H1 (cell line): Measurements from ENCODE around the gene NFKB1. TPM values are rescaled to one million over a fixed set of nuclear protein-coding genes. Genes with fewer than 3 reads are reported as not detected.

ENCODE experiments used
- CTCF ChIA-PET: fragments of 300-600 bp; sonication (Branson Sonifier 250); formaldehyde crosslinking; loops from one replicate; lab custom pipeline; 2021; ENCODE audit not compliant: partially characterized antibody; lab: Charles Lee
- POLR2A ChIA-PET: fragments of 300-600 bp; sonication (Branson Sonifier 250); formaldehyde crosslinking; loops from one replicate; lab custom pipeline; 2021; ENCODE audit warnings: inconsistent platforms; ENCODE audit not compliant: partially characterized antibody; lab: Charles Lee
- DNase-seq, 2 experiments: peaks; one replicate each; pipeline versions ENCODE4 v3.0.0 to v3.0.0-alpha.2; 2010 to 2022; ENCODE audit warnings: low spot score in 2 of 2, low read depth in 1 of 2, mixed read lengths in 1 of 2
- FAIRE-seq: peaks from 2 replicates; lab custom pipeline; 2011; peaks lifted over from hg19 to GRCh38; lab: Jason Lieb, UNC
- H2AFZ ChIP-seq: 2 replicates; pipeline ENCODE4 v1.8.1; 2012; ENCODE audit warnings: low read length, inconsistent platforms
- H2AK5ac ChIP-seq: 2 replicates; pipeline ENCODE4 v1.6.1; 2013; ENCODE audit warnings: low read depth, low read length
- H2BK120ac ChIP-seq: replicated peaks from 2 replicates; pipeline ENCODE3; 2013; ENCODE audit warnings: low read depth, low read length, inconsistent platforms
- H2BK12ac ChIP-seq: 2 replicates; pipeline ENCODE4 v1.6.1; 2013; ENCODE audit warnings: low read depth, low read length
- H2BK15ac ChIP-seq: 2 replicates; pipeline ENCODE4 v1.6.1; 2013; ENCODE audit warnings: low read length
- H2BK20ac ChIP-seq: 2 replicates; pipeline ENCODE4 v1.6.1; 2013; ENCODE audit warnings: low read length
- H2BK5ac ChIP-seq: 2 replicates; pipeline ENCODE4 v1.6.1; 2013; ENCODE audit warnings: low read depth, low read length
- H3K14ac ChIP-seq: 2 replicates; pipeline ENCODE4 v1.6.1; 2013; ENCODE audit warnings: inconsistent platforms; ENCODE audit not compliant: insufficient read length
- H3K18ac ChIP-seq: 2 replicates; pipeline ENCODE4 v1.6.1; 2013; ENCODE audit warnings: low read length; ENCODE audit errors: extremely low read depth
- H3K23ac ChIP-seq: 2 replicates; pipeline ENCODE4 v1.6.1; 2013; ENCODE audit warnings: inconsistent platforms; ENCODE audit not compliant: insufficient read length
- H3K23me2 ChIP-seq: 2 replicates; pipeline ENCODE4 v1.6.1; 2013; ENCODE audit warnings: low read depth, low read length
- H3K27ac ChIP-seq: 2 replicates; pipeline ENCODE4 v1.6.1; 2011; ENCODE audit warnings: low read depth, low read length, inconsistent platforms
- H3K27me3 ChIP-seq, 4 experiments: replicated peaks in 1 of 4; 1 replicate in 1 of 4; 2 replicates in 3 of 4; pipeline versions ENCODE4 v1.6.1 to v1.8.1; 2011 to 2013; ENCODE audit warnings: low read length in 3 of 4, mild to moderate bottlenecking in 3 of 4, inconsistent platforms in 2 of 4, mixed read lengths in 2 of 4, moderate library complexity in 1 of 4; ENCODE audit not compliant: control insufficient read depth in 3 of 4, insufficient read depth in 3 of 4; ENCODE audit errors: extremely low read depth in 1 of 4
- H3K36me3 ChIP-seq, 4 experiments: 2 replicates each; pipeline versions ENCODE4 v1.6.1 to v1.8.1; 2011 to 2013; ENCODE audit warnings: mild to moderate bottlenecking in 4 of 4, low read length in 3 of 4, moderate library complexity in 2 of 4, control low read depth in 1 of 4, inconsistent platforms in 1 of 4; ENCODE audit not compliant: insufficient read depth in 4 of 4, control insufficient read depth in 2 of 4
- H3K4ac ChIP-seq: replicated peaks from 2 replicates; pipeline ENCODE3; 2013; ENCODE audit warnings: low read length, low read depth, mixed read lengths, inconsistent platforms; ENCODE audit not compliant: insufficient read length
- H3K4me1 ChIP-seq, 4 experiments: replicated peaks in 1 of 4; 1 replicate in 1 of 4; 2 replicates in 3 of 4; pipeline versions ENCODE4 v1.6.1 to v1.8.1; 2011 to 2013; ENCODE audit warnings: low read length in 3 of 4, inconsistent platforms in 2 of 4, mixed read lengths in 1 of 4; ENCODE audit not compliant: insufficient read depth in 4 of 4, control insufficient read depth in 3 of 4
- H3K4me2 ChIP-seq, 2 experiments: 2 replicates each; pipeline versions ENCODE4 v1.6.1 to v1.8.1; 2011 to 2013; ENCODE audit warnings: low read depth in 2 of 2, low read length in 2 of 2, control low read depth in 1 of 2, inconsistent platforms in 1 of 2, mild to moderate bottlenecking in 1 of 2; ENCODE audit not compliant: insufficient read depth in 1 of 2
- H3K4me3 ChIP-seq, 4 experiments: fragments of 200-600, 300-600 bp in 1 of 4; sonication (generic), shearing (Covaris generic), sonication (Bioruptor Twin) in 1 of 4; 2 replicates each; pipeline versions ENCODE4 v1.5.1 to v1.8.1; 2011 to 2016; ENCODE audit warnings: low read length in 4 of 4, low read depth in 3 of 4, control low read depth in 2 of 4, inconsistent platforms in 2 of 4, mild to moderate bottlenecking in 2 of 4, mixed read lengths in 1 of 4, moderate library complexity in 1 of 4; ENCODE audit not compliant: insufficient read depth in 2 of 4; ENCODE audit errors: extremely low read depth in 1 of 4
- H3K56ac ChIP-seq: replicated peaks from 2 replicates; pipeline ENCODE3; 2013; ENCODE audit warnings: low read depth, mild to moderate bottlenecking, mixed read lengths, low read length, inconsistent platforms; ENCODE audit not compliant: insufficient read length
- H3K79me1 ChIP-seq: 2 replicates; pipeline ENCODE4 v1.6.1; 2013; ENCODE audit warnings: low read depth, low read length, control low read depth
- H3K79me2 ChIP-seq, 2 experiments: 2 replicates each; pipeline versions ENCODE4 v1.6.1 to v1.8.1; 2012 to 2013; ENCODE audit warnings: low read length in 2 of 2, mild to moderate bottlenecking in 2 of 2, inconsistent platforms in 1 of 2; ENCODE audit not compliant: insufficient read depth in 2 of 2, control insufficient read depth in 1 of 2
- H3K9ac ChIP-seq, 4 experiments: replicated peaks in 1 of 4; 1 replicate in 1 of 4; 2 replicates in 3 of 4; pipeline versions ENCODE4 v1.6.1 to v1.8.1; 2011 to 2013; ENCODE audit warnings: low read depth in 3 of 4, low read length in 3 of 4, control low read depth in 2 of 4, mild to moderate bottlenecking in 2 of 4, moderate library complexity in 2 of 4, inconsistent platforms in 1 of 4; ENCODE audit errors: extremely low read depth in 1 of 4
- H3K9me3 ChIP-seq, 2 experiments: 2 replicates each; pipeline versions ENCODE4 v1.6.1 to v1.8.1; 2012 to 2013; ENCODE audit warnings: mild to moderate bottlenecking in 2 of 2, moderate library complexity in 2 of 2, control low read depth in 1 of 2, inconsistent platforms in 1 of 2, low read depth in 1 of 2, low read length in 1 of 2, mixed read lengths in 1 of 2; ENCODE audit not compliant: insufficient read depth in 2 of 2
- H4K20me1 ChIP-seq, 2 experiments: replicated peaks in 1 of 2; 2 replicates each; pipeline versions ENCODE3 to v1.8.1; 2011 to 2013; ENCODE audit warnings: inconsistent platforms in 2 of 2, low read length in 2 of 2, mild to moderate bottlenecking in 1 of 2; ENCODE audit not compliant: insufficient read depth in 2 of 2, control insufficient read depth in 1 of 2
- H4K5ac ChIP-seq: 2 replicates; pipeline ENCODE4 v1.6.1; 2013; ENCODE audit warnings: low read length, low read depth, mixed read lengths, inconsistent platforms; ENCODE audit not compliant: insufficient read length
- H4K8ac ChIP-seq: 2 replicates; pipeline ENCODE4 v1.8.0; 2013; ENCODE audit warnings: mild to moderate bottlenecking, moderate library complexity, low read length, inconsistent platforms; ENCODE audit not compliant: insufficient read depth; ENCODE audit errors: extremely low read depth
- H4K91ac ChIP-seq: replicated peaks from 2 replicates; pipeline ENCODE3; 2013; ENCODE audit warnings: low read length, mixed read lengths, inconsistent platforms; ENCODE audit not compliant: insufficient read length
- CBX8 ChIP-seq: fragments of 300-800, 300-1000 bp; sonication (generic); IDR thresholded peaks from 2 replicates; pipeline ENCODE4 v1.7.1; 2016; ENCODE audit warnings: low read depth, low read length, borderline replicate concordance
- EP300 ChIP-seq, 2 experiments: IDR thresholded peaks; 1 replicate in 1 of 2; 2 replicates in 1 of 2; pipeline ENCODE4 v1.6.1; 2011 to 2012; ENCODE audit warnings: low read depth in 2 of 2, low read length in 2 of 2, mild to moderate bottlenecking in 2 of 2, borderline replicate concordance in 1 of 2, inconsistent platforms in 1 of 2, moderate library complexity in 1 of 2
- HDAC6 ChIP-seq: IDR thresholded peaks from one replicate; pipeline ENCODE4 v1.7.1; 2012; ENCODE audit warnings: low read depth, mild to moderate bottlenecking, inconsistent platforms, low read length, moderate library complexity
- KDM5A ChIP-seq: fragments of 200-600 bp; IDR thresholded peaks from 2 replicates; pipeline ENCODE4 v1.7.1; 2012; ENCODE audit warnings: mild to moderate bottlenecking, low read length, inconsistent platforms, mixed read lengths
- POLR2AphosphoS5 ChIP-seq: IDR thresholded peaks from 2 replicates; pipeline ENCODE4 v1.6.1; 2011; ENCODE audit warnings: low read depth, low read length
- RXRA ChIP-seq: IDR thresholded peaks from 2 replicates; pipeline ENCODE4 v1.6.1; 2011; ENCODE audit warnings: low read depth, mild to moderate bottlenecking, low read length, moderate library complexity; ENCODE audit not compliant: insufficient read depth
- SIRT6 ChIP-seq: IDR thresholded peaks from one replicate; pipeline ENCODE4 v1.7.1; 2012; ENCODE audit warnings: low read length, inconsistent platforms
- SP1 ChIP-seq: IDR thresholded peaks from 2 replicates; pipeline ENCODE4 v1.6.1; 2011; ENCODE audit warnings: low read depth, low read length
- TEAD4 ChIP-seq: IDR thresholded peaks from 2 replicates; pipeline ENCODE4 v1.6.1; 2012; ENCODE audit warnings: low read depth, low read length, inconsistent platforms, mixed read lengths
- WGBS, 2 experiments: shearing (Covaris generic) in 1 of 2; methylation state at CpG; one replicate each; pipeline versions ENCODE4 v1.1.6 to v1.1.7; 2013 to 2015; ENCODE audit warnings: low lambda C conversion rate in 2 of 2, mixed read lengths in 2 of 2, inconsistent platforms in 1 of 2, low coverage in 1 of 2, missing lambda C conversion rate in 1 of 2; ENCODE audit not compliant: insufficient replicate concordance in 2 of 2, insufficient coverage in 1 of 2, insufficient read length in 1 of 2; ENCODE audit errors: extremely low coverage in 1 of 2, missing lambda C conversion rate in 1 of 2; 5-methylcytosine and 5-hydroxymethylcytosine counted together
- polyA plus RNA-seq, 7 experiments: library from polyadenylated mRNA; depleted of rRNA in 3 of 7; stranded (reverse) in 5 of 7; unstranded in 2 of 7; fragments of >200 nt in 5 of 7; fragments of 200-250 nt in 2 of 7; gene quantifications; 1 replicate in 5 of 7; 2 replicates in 1 of 7; 4 replicates in 1 of 7; pipeline versions ENCODE4 v1.2.1 to v1.2.3, GENCODE V29; 2011 to 2013; ENCODE audit warnings: missing spikeins in 2 of 7, mixed read lengths in 2 of 7
- total RNA-seq: library from RNA; stranded (reverse); fragmentation: NEBNext Ultra II Directional; extraction: Animal tissue kit (Norgen Biotek cat#: 25700); gene quantifications from 2 replicates; pipeline ENCODE4 v1.2.1, GENCODE V29; 2021
- TF ChIP-seq, protein P1 (sequence below): IDR thresholded peaks from 2 replicates; pipeline ENCODE4 v1.6.1; 2011; ENCODE audit warnings: low read length, improper control_type of control experiment
- TF ChIP-seq, protein P2 (sequence below): IDR thresholded peaks from 2 replicates; pipeline ENCODE4 v1.6.1; 2012; ENCODE audit warnings: inconsistent platforms

NFKB1 gene
- total and polyA plus RNA-seq, 2 of the 8 experiments (the other 6 are each of a cell fraction or from before 2014, with no cell fraction given) = 2.9 to 6.8 TPM

DNA sequence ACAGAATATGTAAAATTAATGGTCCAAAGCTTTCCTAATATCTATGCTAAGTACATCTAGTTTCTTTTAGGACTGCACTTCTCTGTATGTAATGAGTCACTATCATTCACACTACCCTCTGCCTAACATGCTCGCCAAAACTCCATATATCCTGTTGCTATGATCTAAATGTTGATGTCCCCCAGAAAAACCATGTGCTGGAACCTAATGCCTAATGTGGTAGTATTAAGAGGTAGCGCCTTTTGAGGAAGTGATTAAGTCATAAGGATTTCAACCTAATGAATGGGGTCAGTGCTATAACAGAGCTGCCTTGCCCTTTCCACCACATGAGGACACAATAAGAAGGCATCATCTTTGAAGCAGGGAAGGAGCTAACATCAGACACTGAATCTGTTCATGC is 34.9 kb upstream of the NFKB1 start:
- Histone ChIP-seq H2BK120ac (no peak overlapping the region), H3K79me2 (no peaks in the 10 kb centered on the region), H3K23me2 (no peaks in the 10 kb centered on the region), H2AK5ac (no peak overlapping the region), H3K36me3 (no peaks in the 10 kb centered on the region), H3K23ac (no peak overlapping the region), H3K4me2 (no peak overlapping the region), H2BK20ac (no peak overlapping the region), H4K91ac (no peak overlapping the region), H3K4me3 (no peak overlapping the region), H3K18ac (no peak overlapping the region), H4K5ac (no peak overlapping the region), H2AFZ (no peak overlapping the region), H3K56ac (no peak overlapping the region), H3K9ac (no peak overlapping the region), H3K27ac (no peak overlapping the region), H2BK15ac (no peak overlapping the region), H4K8ac (no peak overlapping the region), H3K14ac (no peak overlapping the region), H3K4ac (no peak overlapping the region), H2BK5ac (no peak overlapping the region), H3K9me3 (no peaks in the 10 kb centered on the region), H3K27me3 (no peaks in the 10 kb centered on the region), H3K4me1 (no peaks in the 10 kb centered on the region), H2BK12ac (no peak overlapping the region), H4K20me1 (no peaks in the 10 kb centered on the region), H3K79me1 (no peaks in the 10 kb centered on the region)
- DNase-seq = no peak
- 88% methylated on average over 2 of the region's 2 CpGs; no CpG with 5 or more reads in 1 of the 2 experiments for WGBS, 2 experiments
- ChIA-PET CTCF (interaction anchor here (1.2 kb wide), 1 partner anchor 8 kb away, joined by 3 read pairs; no protein-coding TSS in a partner anchor), POLR2A (no interaction called here)
- FAIRE-seq = no peak
- TF ChIP-seq, protein P1, sequence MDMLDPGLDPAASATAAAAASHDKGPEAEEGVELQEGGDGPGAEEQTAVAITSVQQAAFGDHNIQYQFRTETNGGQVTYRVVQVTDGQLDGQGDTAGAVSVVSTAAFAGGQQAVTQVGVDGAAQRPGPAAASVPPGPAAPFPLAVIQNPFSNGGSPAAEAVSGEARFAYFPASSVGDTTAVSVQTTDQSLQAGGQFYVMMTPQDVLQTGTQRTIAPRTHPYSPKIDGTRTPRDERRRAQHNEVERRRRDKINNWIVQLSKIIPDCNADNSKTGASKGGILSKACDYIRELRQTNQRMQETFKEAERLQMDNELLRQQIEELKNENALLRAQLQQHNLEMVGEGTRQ = no peak
- TF ChIP-seq HDAC6 (no peak), TEAD4 (no peak), CBX8 (no peak), POLR2AphosphoS5 (no peak), KDM5A (no peak), RXRA (no peak), SP1 (no peak), EP300 (IDR thresholded peaks at IDR 0.05; ENCODE audit: borderline replicate concordance in 1 of 2, low read depth in 2 of 2, low read length in 2 of 2) (no peak), SIRT6 (no peak)
- TF ChIP-seq, protein P2, sequence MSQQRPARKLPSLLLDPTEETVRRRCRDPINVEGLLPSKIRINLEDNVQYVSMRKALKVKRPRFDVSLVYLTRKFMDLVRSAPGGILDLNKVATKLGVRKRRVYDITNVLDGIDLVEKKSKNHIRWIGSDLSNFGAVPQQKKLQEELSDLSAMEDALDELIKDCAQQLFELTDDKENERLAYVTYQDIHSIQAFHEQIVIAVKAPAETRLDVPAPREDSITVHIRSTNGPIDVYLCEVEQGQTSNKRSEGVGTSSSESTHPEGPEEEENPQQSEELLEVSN = no peak
